HG02571 (cell line): Measurements from ENCODE around the gene FIGNL2.

Experiments used
- ATAC-seq: cut with Tn5 transposase; IDR thresholded peaks from one replicate; pipeline ENCODE4 v1.9.1; 2021; ENCODE audit warnings: mild to moderate bottlenecking, moderate library complexity; ENCODE audit not compliant: unreplicated experiment

FIGNL2 gene

GRCh38 chr12:51879102-51879501, 30.6 kb upstream of the FIGNL2 start:
- ATAC-seq = no peak

- no peak for ATAC-seq
These were observed 26.0 kb upstream of the FIGNL2 start for GRCh38 chr12:51874486-51874885.

- ATAC-seq = no peak
These were observed 25.5 kb upstream of the FIGNL2 start for GRCh38 chr12:51874000-51874399.

DNA sequence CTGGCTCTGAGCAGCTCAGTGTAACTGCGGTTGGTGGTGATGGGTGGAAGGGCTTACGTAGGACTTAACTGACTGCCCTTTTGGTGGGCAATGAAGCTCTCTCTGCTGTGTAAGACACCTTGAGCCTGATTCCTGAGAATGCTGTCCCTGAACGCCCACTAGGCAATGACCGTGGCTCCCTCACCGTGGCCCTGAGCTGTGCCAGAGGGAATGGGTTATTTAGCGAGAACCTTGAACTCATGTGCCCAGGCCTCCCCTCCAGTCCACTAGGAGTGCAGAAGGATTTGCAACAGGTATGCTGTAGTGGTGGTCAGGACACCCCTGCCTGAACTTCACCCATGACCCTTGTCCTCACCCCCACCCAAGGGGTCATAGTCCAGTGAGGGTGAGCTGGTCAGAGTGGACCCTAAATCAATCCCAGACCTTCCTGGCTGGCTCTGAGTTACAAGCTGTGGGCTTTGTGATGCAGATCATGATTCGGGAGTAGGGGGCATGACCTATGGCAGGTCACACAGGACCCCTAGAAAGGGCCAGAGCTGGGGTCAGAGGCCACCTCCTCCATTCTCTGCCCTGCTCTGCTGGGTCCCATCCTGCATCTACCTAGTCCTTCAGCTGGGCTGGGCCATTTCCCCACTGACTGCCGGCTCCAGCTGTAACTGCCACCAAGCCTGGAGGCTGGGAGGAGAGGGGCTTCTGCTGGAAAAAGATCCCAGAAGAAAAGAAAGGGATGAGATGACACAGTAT, 24.9 kb upstream of the FIGNL2 start:
- no peak for ATAC-seq

GRCh38 chr12:51872689-51872981, 24.1 kb upstream of the FIGNL2 start:
- no peak for ATAC-seq

GRCh38 chr12:51871918-51872688, 23.6 kb upstream of the FIGNL2 start:
- ATAC-seq = no peak

- ATAC-seq = no peak
These were observed 22.6 kb upstream of the FIGNL2 start for GRCh38 chr12:51871126-51871525.

- ATAC-seq = no peak
These were observed 22.0 kb upstream of the FIGNL2 start for GRCh38 chr12:51870504-51870903.

DNA sequence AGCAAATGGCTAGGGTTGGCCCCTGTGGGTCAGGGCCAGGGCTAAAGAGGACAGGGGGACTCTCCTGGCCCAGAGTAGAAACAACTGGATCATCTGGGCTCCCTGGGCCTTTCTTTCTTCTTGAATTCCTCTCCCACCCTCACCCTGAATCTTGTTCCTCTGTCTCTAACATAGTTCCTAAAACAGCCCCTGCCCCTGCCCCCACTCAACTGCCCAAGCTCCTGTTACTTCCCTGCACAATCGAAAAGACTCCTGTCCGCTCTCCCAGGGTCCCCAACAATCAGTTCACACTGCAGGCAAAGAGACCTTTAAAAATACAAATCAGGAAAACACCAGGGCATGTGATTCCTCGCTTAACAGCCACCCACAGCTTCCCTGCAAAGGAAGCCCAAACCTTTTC, 21.4 kb upstream of the FIGNL2 start:
- ATAC-seq = no peak

DNA sequence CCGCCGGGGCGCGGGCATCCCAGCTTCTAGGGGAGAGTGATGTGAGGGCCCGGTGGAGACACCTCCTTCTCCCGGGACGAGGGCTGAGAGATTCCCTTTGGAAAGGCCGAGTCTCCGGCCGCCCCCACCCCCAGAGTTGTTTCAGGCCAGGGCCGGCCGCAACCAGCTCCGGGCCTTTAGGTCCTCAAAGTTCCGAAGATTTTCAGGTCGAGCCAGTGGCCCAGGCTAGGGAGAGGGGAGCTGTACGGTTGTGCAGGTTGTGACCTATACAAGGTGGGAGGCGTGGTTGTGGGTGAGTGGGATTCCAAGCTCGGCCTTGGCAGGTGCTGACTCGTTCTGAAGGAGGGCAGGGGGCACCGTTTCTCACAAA, 21.0 kb upstream of the FIGNL2 start:
- ATAC-seq = no peak

DNA sequence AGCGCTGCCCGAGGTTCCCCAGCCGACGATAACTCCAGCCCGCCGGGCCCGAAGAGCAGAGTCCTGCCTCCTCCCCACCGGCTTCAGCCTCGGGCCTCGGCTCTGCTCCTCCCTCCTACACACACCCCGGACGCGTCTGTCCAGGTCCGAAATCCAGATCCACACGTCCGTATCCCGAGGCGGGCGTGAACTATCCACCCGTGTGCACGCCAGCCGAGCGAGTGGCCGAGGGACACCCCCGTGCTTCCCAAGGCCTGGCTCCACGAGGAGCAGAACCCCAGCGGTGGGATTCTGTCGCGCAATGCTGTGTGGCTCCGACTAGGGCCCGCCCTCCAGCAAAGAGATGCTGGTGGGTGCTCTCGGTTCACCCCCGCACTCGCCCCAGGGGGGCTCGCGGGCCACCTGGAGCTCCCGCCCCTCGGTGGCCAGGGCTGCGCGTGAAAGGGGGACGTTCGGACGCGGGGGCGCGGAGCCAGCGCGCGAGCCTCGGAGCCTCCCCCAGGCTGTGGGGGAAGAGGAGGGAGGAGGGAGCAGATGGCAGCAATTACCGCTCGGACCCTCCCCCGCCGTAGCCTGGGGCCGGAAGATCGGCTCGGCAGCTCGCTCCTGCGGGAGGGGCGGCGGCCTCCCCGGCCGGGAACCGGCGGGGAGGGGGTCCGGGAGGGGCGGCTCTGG, 20.4 kb upstream of the FIGNL2 start:
- no peak for ATAC-seq

GRCh38 chr12:51867796-51868428, 19.4 kb upstream of the FIGNL2 start:
- no peak for ATAC-seq

- no peak for ATAC-seq
These were observed 18.9 kb upstream of the FIGNL2 start for GRCh38 chr12:51867371-51867770.

- ATAC-seq = no peak
These were observed 18.2 kb upstream of the FIGNL2 start for GRCh38 chr12:51866762-51867161.

- no peak for ATAC-seq
These were observed 17.8 kb upstream of the FIGNL2 start for GRCh38 chr12:51866324-51866723.

DNA sequence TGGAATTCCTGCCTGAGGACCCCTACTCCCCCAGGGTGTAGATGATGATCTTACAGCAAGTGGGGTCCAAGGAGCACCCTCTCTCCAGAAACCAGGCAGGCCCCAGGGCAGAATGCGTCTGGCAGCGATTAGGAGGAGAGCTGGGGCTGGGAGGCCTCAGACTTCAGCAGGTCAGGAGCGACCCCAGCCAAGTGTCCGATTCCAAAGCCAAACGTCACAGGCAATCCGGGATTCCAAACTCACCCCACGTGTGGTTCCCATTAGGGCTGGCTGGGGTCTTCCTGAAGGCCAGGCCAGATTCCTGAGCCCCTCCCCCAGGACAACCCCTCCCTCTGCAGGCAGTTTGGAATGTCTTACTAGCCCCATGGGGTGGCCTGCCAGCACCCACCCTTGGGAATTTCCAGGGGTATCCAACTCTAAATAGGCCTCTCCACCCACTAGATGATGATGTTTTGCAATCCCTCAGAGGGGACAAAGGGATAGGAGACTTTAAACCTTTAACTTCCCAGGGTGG, 17.3 kb upstream of the FIGNL2 start:
- no peak for ATAC-seq

DNA sequence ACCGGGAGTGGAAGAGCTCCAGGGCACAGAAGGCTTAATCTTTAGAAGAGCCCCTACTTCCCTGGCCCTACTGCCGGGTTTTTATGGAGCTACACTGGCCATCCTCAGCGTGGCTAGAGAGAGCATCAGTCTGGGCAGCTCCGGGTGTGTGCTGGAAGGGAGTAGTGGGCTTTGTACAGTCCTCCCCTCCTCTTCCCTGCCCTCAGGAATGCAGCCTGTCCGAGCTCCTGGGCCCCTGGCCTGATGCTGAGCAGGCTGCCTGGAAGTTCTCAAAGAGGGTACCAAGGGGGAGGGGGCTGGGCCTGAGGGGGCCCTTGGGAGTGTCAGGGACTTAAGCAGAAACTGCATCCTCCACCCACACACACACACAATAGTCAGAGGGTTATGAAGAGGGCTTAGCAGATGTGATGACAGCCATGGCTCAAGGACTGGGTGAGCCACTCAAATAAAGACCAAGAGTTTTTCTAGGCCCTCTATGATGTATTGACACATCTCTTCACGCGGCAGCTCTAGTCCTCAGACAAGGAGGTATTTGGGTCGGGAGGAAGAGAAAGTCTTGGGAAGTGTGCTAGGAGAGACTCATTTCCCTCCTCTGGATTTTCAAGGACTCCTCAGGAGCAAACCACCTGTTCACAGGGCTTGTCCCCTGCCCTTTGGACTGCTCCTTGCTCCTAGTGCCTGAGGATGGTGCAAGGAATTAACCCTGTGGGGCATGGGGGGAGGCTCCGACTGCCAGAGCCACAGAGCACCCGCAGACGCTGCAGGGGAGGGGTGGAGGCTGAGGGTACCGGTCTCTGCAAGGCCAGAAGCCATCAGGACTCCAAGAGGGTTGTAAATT, 16.5 kb upstream of the FIGNL2 start:
- no peak for ATAC-seq

DNA sequence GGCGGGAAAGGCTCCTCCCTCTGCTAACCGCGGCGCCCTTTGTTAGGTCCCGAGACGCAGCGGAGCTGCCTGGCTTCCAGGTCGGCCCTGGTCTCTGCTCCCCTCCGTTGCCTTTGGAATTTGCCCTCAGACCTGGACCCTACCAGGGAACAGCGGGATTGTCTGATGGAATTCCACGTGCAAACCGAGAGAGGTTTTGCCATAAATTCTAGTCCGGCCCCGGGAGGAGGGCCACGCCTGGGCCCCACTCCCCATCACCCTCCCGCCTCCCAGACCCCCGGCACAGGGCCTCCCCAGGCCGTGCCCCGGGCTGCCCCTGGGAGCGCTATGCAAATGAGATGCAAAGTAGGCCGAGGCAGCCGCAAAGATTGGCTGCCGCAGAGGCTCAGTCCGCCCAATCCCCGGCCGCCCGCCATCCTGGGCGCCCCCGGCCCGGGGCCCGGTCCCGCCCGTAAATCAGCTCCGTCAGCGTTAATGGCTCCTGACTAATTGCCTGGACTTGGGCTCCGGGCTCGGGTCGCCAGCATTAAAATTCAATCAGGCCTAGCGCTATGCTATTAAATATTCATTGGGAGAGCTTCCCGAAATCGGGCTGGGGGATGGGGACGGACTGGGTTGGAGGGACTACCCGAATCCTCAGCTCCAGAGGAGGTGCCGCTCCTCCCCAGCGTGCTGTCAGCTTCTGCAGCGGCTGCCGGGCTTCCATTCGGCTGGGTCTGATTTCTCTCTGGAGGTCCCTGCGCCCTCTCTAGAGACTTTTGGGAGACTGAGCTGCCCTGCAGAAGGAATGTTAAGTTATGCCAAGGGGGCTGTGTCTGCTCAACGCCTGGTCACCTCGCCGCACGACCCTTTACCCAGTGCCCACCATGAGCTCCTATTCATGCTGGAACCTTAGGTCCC, 15.7 kb upstream of the FIGNL2 start:
- no peak for ATAC-seq

DNA sequence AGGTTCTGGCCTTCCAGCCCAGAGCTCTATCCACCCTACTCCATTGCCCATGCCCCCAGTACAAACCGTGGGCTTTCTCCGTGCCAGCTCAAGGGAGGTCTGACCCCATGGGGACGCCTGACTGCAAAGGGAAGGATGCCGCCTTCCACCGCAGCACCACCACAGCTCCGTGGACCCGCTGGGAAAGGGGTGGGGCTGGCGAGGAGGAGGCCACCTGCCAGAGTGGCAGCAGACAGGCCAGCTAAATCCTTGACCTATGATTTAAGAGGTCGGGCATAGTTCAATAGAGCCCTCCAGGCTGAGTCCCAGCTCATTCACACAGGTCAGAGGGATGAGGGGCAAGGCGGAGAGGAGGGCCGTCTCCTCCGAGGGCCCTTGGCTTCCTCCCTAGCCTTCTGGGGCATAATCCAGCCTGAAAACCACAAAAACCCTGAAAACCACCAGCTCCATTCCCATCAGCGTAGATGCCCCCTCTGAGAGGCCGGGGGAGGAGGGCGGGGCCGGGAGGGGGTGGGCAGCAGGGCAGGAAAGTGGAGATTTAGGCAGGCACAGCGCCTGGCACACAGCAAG, 14.9 kb upstream of the FIGNL2 start:
- ATAC-seq = no peak
